Measurements from ENCODE around the gene F11R. TPM values are rescaled to one million over a fixed set of nuclear protein-coding genes. Genes with fewer than 3 reads are reported as not detected.
A peak's percentile ranks its signal among the peaks of the same experiment; 100 is the strongest.

The F11R gene
- total RNA-seq, 2 experiments from 2014 or later: 13.5 to 25.0 TPM

- Histone ChIP-seq H3K27ac (ENCODE audit: low read depth, low read length, poor library complexity, severe bottlenecking) (peak within 1 kb of the TSS; percentile 57), H3K36me3 (ENCODE audit: insufficient read depth, low read length) (peaks cover 64% of the 10 kb centered on the region), H3K9me3 (ENCODE audit: low read length) (no peaks in the 10 kb centered on the region; the same call in 1 of the 2 replicates), H3K4me2 (ENCODE audit: low read length) (peak within 1 kb of the TSS; percentile 92), H3K9me2 (ENCODE audit: insufficient read depth, low read length) (no peaks in the 10 kb centered on the region), H3K4me1 (ENCODE audit: insufficient read depth, low read length, poor library complexity, severe bottlenecking) (peaks cover 66% of the 10 kb centered on the region), H4K20me1 (ENCODE audit: insufficient read depth, low read length) (no peaks in the 10 kb centered on the region), H3K4me3 (ENCODE audit: low read depth, low read length, poor library complexity, severe bottlenecking) (peak within 1 kb of the TSS; percentile 81), H2AFZ (ENCODE audit: low read length) (peak within 1 kb of the TSS; percentile 14), H3K79me2 (ENCODE audit: insufficient read depth, low read depth, low read length) (peaks cover 17% of the 10 kb centered on the region; the same call in 1 of the 2 replicates)
- POLR2A ChIA-PET: interaction anchor here (0.5 to 1.9 kb wide), 7 partner anchors 8 to 365 kb away, joined by 3 to 7 read pairs (median 5); partner anchors contain the start of genes ARHGAP30 and KLHDC9
- intact Hi-C loops (cut with micrococcal nuclease; ENCODE audit: unreplicated experiment): loop anchor here (2.0 kb wide), 1 partner anchor 42 kb away; no protein-coding TSS in a partner anchor
- no TSS peak for BruUV-seq (replicated peaks)
- peak; percentile 87 for DNase-seq (ENCODE audit: low spot score)
- TF ChIP-seq, protein P1, sequence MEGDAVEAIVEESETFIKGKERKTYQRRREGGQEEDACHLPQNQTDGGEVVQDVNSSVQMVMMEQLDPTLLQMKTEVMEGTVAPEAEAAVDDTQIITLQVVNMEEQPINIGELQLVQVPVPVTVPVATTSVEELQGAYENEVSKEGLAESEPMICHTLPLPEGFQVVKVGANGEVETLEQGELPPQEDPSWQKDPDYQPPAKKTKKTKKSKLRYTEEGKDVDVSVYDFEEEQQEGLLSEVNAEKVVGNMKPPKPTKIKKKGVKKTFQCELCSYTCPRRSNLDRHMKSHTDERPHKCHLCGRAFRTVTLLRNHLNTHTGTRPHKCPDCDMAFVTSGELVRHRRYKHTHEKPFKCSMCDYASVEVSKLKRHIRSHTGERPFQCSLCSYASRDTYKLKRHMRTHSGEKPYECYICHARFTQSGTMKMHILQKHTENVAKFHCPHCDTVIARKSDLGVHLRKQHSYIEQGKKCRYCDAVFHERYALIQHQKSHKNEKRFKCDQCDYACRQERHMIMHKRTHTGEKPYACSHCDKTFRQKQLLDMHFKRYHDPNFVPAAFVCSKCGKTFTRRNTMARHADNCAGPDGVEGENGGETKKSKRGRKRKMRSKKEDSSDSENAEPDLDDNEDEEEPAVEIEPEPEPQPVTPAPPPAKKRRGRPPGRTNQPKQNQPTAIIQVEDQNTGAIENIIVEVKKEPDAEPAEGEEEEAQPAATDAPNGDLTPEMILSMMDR (conservative IDR thresholded peaks at IDR 0.05; ENCODE audit: low read length): peak; percentile 35; the same call in 1 of the 2 replicates
- TF ChIP-seq EZH2phosphoT487 (IDR thresholded peaks at IDR 0.05; ENCODE audit: borderline replicate concordance, low read depth, low read length): no peak
- CTCF ChIA-PET (ENCODE audit: unreplicated experiment): interaction anchor here (1.2 kb wide), 1 partner anchor 17 kb away, joined by 3 read pairs; the partner anchor contains the start of gene F11R
These were observed 17.7 kb upstream of the F11R start, which contains the start of gene TSTD1 for GRCh38 chr1:161038523-161039153. Gene TSTD1, minus strand, starts transcription at chr1:161038964. Its CDS starts 75 bp downstream, at chr1:161038889.

- Histone ChIP-seq H3K9me3 (ENCODE audit: low read length) (no peaks in the 10 kb centered on the region; the same call in 1 of the 2 replicates), H3K4me2 (ENCODE audit: low read length) (peak overlapping the region; percentile 92), H2AFZ (ENCODE audit: low read length) (peak overlapping the region; percentile 14; the same call in 1 of the 2 replicates), H3K27ac (ENCODE audit: low read depth, low read length, poor library complexity, severe bottlenecking) (peak overlapping the region; percentile 57), H3K79me2 (ENCODE audit: insufficient read depth, low read depth, low read length) (peaks cover 11% of the 10 kb centered on the region; the same call in 1 of the 2 replicates), H3K36me3 (ENCODE audit: insufficient read depth, low read length) (peaks cover 59% of the 10 kb centered on the region), H4K20me1 (ENCODE audit: insufficient read depth, low read length) (no peaks in the 10 kb centered on the region), H3K9me2 (ENCODE audit: insufficient read depth, low read length) (no peaks in the 10 kb centered on the region), H3K4me3 (ENCODE audit: low read depth, low read length, poor library complexity, severe bottlenecking) (peak overlapping the region; percentile 81), H3K4me1 (ENCODE audit: insufficient read depth, low read length, poor library complexity, severe bottlenecking) (peaks cover 59% of the 10 kb centered on the region)
- ChIA-PET POLR2A (interaction anchor here (0.5 to 1.9 kb wide), 6 partner anchors 9 to 60 kb away, joined by 4 to 7 read pairs (median 5); partner anchors contain the start of genes ARHGAP30 and KLHDC9), CTCF (ENCODE audit: unreplicated experiment) (interaction anchor here (1.2 kb wide), 1 partner anchor 16 kb away, joined by 3 read pairs; the partner anchor contains the start of gene F11R)
- DNase-seq (ENCODE audit: low spot score): peak; percentile 36
- TF ChIP-seq, protein P1 (conservative IDR thresholded peaks at IDR 0.05; ENCODE audit: low read length): no peak
- no peak for TF ChIP-seq EZH2phosphoT487 (IDR thresholded peaks at IDR 0.05; ENCODE audit: borderline replicate concordance, low read depth, low read length)
- intact Hi-C loops (cut with micrococcal nuclease; ENCODE audit: unreplicated experiment): loop anchor here (2.0 kb wide), 1 partner anchor 41 kb away; no protein-coding TSS in a partner anchor
- no TSS peak for BruUV-seq (replicated peaks)
These were observed 16.9 kb upstream of the F11R start for GRCh38 chr1:161037661-161038522.

All from OCI-LY7 (cell line).